Activated CD8-positive, alpha-beta memory T cell treated with anti-CD3 and anti-CD28 coated beads for 24 hours (primary cell): ENCODE results near the gene PLEKHO2.

Experiments
- DNase-seq: peaks from one replicate; pipeline ENCODE4 v3.0.0-alpha.2; 2020

The PLEKHO2 gene

DNA sequence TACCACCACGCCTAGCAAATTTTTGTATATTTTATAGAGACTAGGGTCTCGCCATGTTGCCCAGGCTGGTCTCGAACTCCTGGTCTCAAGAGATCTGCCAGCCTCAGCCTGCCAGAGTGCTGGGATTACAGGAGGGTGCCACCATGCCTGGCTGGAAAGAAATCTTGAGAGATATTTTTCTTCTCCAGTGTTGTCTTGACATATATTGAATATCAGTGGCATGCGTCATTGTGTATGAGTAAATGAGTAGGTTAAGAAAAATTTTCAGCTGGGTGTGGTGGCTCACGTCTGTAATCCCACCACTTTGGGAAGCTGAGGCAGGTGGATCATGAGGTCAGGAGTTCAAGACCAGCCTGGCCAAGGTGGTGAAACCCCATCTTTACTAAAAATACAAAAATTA is 12.7 kb upstream of the PLEKHO2 start:
- no peak for DNase-seq

GRCh38 chr15:64833690-64834089 is 8.0 kb upstream of the PLEKHO2 start:
- DNase-seq, result no peak

GRCh38 chr15:64836023-64836536 is 5.6 kb upstream of the PLEKHO2 start:
- DNase-seq, result no peak

DNA sequence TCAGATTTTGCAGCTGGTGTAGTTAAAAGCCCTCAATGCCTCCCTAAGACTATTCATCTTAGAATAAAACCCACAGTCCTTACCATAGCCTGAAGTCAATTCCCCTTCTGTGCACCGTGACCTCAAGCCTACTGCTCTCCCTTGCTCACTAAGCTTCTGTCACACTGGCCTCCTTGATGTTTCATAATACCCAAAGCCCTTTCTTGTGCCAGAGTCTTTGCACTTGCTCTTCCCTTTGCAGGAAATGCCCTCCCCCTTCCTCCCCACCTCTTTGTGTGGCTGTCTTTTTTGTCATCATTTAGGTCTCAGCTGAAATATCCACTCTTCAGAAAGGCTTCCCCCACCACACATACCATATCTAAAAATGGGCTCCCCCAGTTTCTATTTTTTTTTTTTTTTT is 4.2 kb upstream of the PLEKHO2 start:
- no peak for DNase-seq

- no peak for DNase-seq
These were observed 713 bp upstream of the PLEKHO2 start for GRCh38 chr15:64841060-64841343.

DNA sequence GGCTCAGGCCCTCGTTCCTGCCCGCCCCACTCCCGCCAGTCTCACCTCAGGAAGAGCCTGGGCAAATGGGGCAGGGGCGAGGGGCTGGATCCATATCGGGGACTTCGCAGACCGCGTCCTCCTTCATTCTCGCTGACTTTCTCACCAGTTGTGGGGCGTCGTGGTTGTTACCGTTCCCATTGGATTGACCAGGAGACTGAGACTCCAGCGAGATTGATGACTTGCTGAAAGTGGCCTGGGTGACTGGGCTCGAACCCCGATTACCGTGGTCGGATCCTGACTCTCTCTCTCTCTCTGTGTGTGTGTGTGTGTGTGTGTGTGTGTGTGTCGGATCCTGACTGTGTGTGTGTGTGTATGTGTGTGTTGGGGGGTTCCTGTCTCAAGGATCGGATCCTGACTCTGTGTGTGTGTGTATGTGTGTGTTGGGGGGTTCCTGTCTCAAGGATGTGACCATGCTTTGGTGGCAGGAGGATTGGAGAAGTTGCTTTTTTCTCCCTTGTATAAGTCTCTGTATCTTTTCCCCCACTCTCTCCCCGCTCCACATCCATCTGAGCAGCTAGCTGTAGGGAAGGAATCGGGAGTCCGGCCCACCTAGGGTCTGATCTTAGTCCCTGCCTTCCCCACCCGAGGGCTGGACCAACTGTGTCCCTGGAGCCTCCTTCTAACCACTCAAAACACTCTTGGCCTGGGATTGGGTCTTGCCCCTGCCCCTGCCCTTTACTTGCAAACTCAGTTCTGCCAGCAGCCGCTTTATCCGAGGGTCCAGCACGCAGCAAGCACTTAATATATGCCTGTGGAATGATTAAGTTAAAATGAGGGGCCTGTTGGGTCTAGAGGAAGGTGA is 603 bp downstream of the PLEKHO2 start:
- DNase-seq, result peak; percentile 63

- peak; percentile 61 for DNase-seq
These were observed 1.4 kb downstream of the PLEKHO2 start for GRCh38 chr15:64842986-64843561.

- no peak for DNase-seq
These were observed 2.3 kb downstream of the PLEKHO2 start for GRCh38 chr15:64843991-64844390.

GRCh38 chr15:64844576-64845145 is 2.9 kb downstream of the PLEKHO2 start:
- DNase-seq, result peak; percentile 67

DNA sequence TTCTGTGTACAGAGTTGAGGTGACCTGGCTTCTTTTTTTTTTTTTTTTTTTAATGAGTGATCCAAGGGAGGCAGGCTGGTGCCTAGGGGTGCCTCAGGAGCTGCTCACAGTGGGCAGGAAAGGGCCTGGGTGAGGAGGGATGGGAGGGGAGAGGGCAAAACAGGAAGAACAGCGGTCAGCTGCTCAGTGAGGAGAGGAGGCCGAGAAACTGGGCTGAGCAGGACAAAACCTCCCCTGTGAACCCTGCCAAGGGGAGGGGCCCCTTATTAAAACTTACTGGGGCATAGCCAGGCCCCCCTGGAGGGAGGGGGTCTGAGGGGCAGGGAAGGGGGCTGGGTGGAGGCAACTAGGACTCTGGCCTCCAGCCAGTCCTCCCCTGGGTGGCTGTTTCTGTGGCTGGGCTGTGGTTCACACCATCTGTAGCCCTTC is 3.5 kb downstream of the PLEKHO2 start:
- DNase-seq, result no peak

DNA sequence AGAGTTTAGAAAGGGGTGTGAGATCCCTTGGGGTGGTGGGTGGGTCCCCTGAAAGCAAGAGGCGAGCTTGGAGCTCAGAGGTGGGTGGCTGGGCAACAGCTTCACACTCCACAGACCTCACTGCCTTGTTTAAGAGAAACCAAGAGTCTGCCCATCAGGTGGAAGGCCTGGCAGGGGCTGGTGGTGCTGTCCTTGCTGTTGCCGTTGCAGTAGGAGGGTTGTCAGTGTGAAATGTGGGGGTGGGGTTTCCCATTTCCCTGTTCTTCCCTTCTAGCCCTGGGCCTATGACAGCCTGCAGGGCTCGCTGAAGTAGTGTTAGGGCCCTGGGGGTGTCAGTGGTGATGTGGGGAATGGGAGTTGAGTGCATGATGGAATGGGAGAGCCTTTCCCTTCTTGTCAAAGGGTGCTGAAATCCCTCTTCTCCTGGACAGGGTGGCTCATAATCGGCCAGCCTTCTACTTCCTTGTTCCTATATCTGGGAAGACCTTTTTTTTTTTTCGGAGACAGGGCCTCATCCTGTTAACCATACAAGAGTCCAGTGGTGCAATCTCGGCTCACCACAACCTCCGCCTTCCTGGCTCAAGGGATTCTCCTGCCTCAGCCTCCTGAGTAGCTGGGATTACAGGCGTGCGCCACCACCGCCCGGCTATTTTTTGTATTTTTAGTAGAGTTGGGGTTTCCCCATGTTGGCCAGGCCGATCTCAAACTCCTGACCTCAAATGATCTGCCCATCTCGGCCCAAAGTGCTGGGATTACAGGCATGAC is 4.3 kb downstream of the PLEKHO2 start:
- no peak for DNase-seq

GRCh38 chr15:64847016-64847415 is 5.3 kb downstream of the PLEKHO2 start:
- DNase-seq, result no peak

DNA sequence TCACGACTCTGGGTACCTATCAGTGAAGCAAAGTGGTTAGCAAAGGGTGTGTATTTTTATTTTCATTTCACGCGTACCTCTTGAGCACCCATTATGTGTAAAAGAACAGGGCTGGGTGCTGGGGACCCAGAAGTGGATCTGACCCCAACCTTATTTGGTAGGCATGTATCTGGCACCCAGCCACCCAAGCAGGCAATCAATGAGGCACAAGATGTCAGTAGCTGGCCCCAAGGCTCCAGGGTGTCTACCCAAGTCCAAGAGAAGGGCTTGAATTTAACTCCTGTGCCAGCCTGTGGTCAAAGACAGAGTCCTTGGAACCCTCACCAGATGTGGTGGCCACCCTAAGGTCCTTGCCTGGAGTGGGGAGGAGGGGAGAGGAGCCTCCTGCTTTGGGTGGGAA is 5.7 kb downstream of the PLEKHO2 start:
- DNase-seq, result no peak

DNA sequence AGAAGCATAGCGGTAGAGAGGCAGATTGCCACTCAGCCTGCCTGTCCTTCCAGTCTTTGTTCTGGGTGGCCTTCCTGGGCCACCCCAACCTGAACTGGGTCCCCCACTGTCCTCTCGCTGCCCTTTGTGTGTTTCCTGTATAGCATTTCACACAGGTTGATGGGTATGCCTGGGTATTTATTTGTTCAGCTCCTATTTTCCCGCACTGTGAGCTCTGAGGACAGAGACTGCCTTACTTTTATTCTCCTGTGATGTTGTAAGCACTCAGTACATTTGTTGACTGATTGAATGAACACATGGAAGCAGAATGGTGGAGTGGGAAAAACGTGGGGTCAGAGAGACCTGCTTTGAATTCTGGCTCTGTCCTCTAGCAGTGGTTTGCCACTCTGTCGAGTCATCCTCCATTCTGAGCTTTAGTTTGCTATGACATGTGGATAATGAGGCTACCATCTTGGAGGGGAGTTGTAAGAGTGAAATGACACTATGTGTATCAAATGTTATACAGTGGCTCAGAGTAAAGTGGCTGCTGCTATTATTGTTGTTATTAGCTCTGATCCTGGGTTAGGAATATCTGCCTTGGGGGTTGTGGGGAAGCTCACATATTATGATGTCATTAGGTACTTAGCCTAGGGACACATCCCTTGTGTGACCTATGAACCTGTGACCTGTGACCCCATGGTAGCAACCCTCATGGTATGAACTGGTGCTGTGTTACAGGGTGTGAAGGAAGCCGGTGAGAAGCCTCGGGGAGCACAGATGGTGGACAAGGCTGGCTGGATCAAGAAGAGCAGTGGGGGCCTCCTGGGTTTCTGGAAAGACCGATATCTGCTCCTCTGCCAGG is 6.4 kb downstream of the PLEKHO2 start:
- no peak for DNase-seq

GRCh38 chr15:64850778-64851502 is 9.2 kb downstream of the PLEKHO2 start:
- no peak for DNase-seq

GRCh38 chr15:64851503-64851840 is 9.8 kb downstream of the PLEKHO2 start:
- no peak for DNase-seq

- no peak for DNase-seq
These were observed 12.3 kb downstream of the PLEKHO2 start for GRCh38 chr15:64854041-64854440.

GRCh38 chr15:64854526-64854925 is 12.8 kb downstream of the PLEKHO2 start:
- DNase-seq, result no peak

DNA sequence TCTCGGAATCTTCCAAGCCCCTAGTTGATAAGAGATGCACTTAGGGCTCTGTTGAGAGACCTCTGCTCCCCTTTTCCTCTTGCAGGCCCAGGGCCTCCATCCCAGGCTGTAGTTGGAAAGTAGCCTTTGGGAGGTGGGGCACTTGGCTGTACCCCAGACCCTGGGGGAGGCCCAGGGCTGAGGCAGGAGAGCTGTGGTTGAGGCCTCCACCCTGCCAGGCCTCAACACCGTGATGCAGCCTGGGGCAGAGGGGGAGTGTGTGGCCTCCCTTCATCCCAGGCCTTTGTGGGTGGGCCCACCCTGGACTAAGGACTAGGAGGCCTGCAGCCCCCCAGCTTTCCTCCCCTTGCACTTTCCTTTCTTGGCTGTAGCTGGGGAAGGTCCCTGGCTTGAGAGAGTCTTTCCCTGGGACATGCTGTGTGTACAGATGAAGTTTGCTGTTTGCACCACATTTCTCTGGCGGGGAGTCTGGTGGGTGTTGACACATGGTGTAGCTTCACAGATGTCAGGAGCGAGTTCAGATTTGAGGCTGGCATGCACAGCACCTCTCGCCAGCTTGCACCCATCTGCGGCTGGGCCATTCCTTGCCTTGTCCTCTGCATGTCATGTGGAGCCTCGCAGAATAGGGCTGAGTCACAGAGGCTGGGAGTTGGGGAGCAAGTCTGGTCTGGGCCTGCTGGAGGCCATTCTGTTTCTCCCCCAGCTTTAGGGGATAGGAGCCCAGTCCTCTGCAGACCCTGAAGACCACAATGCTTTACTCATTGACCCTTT is 13.7 kb downstream of the PLEKHO2 start:
- DNase-seq, result no peak

DNA sequence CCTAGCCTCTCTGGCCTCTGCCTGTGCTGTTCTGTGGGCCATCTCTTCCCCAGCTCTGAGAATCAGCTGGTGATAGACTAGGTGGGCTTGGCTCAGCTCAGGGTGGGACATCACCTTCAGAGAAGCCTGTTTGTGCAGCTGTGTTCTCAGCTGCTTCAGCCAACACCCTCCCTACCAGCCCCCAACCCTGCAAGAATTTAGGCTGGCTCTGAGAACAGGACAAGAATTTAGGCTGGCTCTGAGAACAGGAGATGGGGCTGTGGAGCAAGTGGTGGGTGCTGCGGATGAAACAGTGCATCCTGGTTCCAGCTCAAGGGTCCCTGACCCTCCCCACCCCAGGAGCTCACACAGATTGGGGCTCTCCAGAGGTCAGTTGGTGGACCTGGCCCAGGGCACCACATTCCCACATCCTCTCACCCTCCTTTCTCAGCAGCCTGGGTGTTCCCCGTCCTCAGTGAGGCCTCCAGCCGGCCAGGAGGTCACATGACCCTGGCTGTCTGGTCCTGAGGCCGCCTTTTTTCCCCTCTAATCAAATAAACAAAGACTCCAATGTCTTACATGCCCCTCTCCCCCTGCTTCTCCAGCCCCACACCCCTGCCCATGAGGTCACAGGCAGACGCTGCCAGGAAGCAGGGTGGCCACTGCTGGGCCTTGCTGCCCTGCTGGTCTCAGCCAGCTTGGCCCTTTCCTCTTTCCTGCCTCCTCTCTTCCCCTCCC is 14.9 kb downstream of the PLEKHO2 start:
- DNase-seq, result no peak
